HG03342 (cell line): Measurements from ENCODE around the gene ZSCAN16.
A peak's percentile ranks its signal among the peaks of the same experiment; 100 is the strongest.
"Not testable (repeated sequence)": the region's sequence is repeated elsewhere in the genome, so short reads cannot be mapped to it uniquely, and the experiment has no call there.

Source experiments
- ATAC-seq: cut with Tn5 transposase; IDR thresholded peaks from one replicate; pipeline ENCODE4 v1.9.1; 2021; ENCODE audit warnings: mild to moderate bottlenecking, moderate library complexity; ENCODE audit not compliant: unreplicated experiment

The ZSCAN16 gene

GRCh38 chr6:28124350-28124970 is at the start of gene ZSCAN16:
TSS of gene ZSCAN16 (plus strand) at chr6:28124609. CDS start at chr6:28125444, 835 bp downstream.
- peak; percentile 90 for ATAC-seq

GRCh38 chr6:28078050-28078449 is 46.4 kb upstream of the ZSCAN16 start:
- no peak for ATAC-seq

- no peak for ATAC-seq
Observed at GRCh38 chr6:28078836-28079235, 45.6 kb upstream of the ZSCAN16 start.

GRCh38 chr6:28080381-28080630 is 44.1 kb upstream of the ZSCAN16 start, which contains the start of gene ZNF165:
TSS of gene ZNF165 (plus strand) at chr6:28080568. CDS start at chr6:28085481, 4,913 bp downstream.
- peak; percentile 8 for ATAC-seq

- ATAC-seq: peak; percentile 66
Observed at GRCh38 chr6:28080631-28081485, 43.6 kb upstream of the ZSCAN16 start.

- ATAC-seq: peak; percentile 45
Observed at GRCh38 chr6:28081486-28081751, 43.0 kb upstream of the ZSCAN16 start.

GRCh38 chr6:28082939-28083338 is 41.5 kb upstream of the ZSCAN16 start:
- ATAC-seq: no peak

- no peak for ATAC-seq
Observed at GRCh38 chr6:28089054-28089453, 35.4 kb upstream of the ZSCAN16 start.

GRCh38 chr6:28090917-28091586 is 33.4 kb upstream of the ZSCAN16 start:
- ATAC-seq: no peak

GRCh38 chr6:28102222-28102621 is 22.2 kb upstream of the ZSCAN16 start:
- not testable (repeated sequence) for ATAC-seq

GRCh38 chr6:28102699-28103098 is 21.7 kb upstream of the ZSCAN16 start:
- ATAC-seq: not testable (repeated sequence)

GRCh38 chr6:28104392-28105244 is 19.8 kb upstream of the ZSCAN16 start:
- ATAC-seq: peak; percentile 97

- ATAC-seq: peak; percentile 22
Observed at GRCh38 chr6:28105245-28105639, 19.2 kb upstream of the ZSCAN16 start.

- no peak for ATAC-seq
Observed at GRCh38 chr6:28107506-28107905, 16.9 kb upstream of the ZSCAN16 start.

- no peak for ATAC-seq
Observed at GRCh38 chr6:28111964-28112363, 12.4 kb upstream of the ZSCAN16 start.

- ATAC-seq: no peak
Observed at GRCh38 chr6:28115799-28116198, 8.6 kb upstream of the ZSCAN16 start.

GRCh38 chr6:28117386-28118050 is 6.9 kb upstream of the ZSCAN16 start:
- no peak for ATAC-seq

GRCh38 chr6:28118217-28118616 is 6.2 kb upstream of the ZSCAN16 start:
- no peak for ATAC-seq

GRCh38 chr6:28121876-28122275 is 2.5 kb upstream of the ZSCAN16 start:
- ATAC-seq: no peak

GRCh38 chr6:28122283-28122682 is 2.1 kb upstream of the ZSCAN16 start:
- not testable (repeated sequence) for ATAC-seq

- no peak for ATAC-seq
Observed at GRCh38 chr6:28124971-28125353, 553 bp downstream of the ZSCAN16 start.
